SK-MEL-5 (cell line): Measurements from ENCODE around the gene SPTLC3. TPM values are rescaled to one million over a fixed set of nuclear protein-coding genes. Genes with fewer than 3 reads are reported as not detected.
A peak's percentile ranks its signal among the peaks of the same experiment; 100 is the strongest.

Experiments
- DNase-seq: peaks from one replicate; pipeline ENCODE4 v3.0.0-alpha.2; 2016; ENCODE audit warnings: low read depth, low spot score
- in situ Hi-C: cut with HindIII; loops from 2 replicates; pipeline ENCODE4 v1.10.0; 2016; ENCODE audit warnings: low sequenced_read_pairs, high pct_unique_total_duplicates, low pct_unique_long_range_greater_than_20kb
- total RNA-seq: library from RNA; depleted of rRNA; stranded (reverse); fragments of >200 nt; shearing (Covaris generic); gene quantifications from 2 replicates; pipeline ENCODE4 v1.2.3, GENCODE V29; 2014

SPTLC3 gene
- total RNA-seq, 1 experiment from 2014 or later = 2.0 TPM

DNA sequence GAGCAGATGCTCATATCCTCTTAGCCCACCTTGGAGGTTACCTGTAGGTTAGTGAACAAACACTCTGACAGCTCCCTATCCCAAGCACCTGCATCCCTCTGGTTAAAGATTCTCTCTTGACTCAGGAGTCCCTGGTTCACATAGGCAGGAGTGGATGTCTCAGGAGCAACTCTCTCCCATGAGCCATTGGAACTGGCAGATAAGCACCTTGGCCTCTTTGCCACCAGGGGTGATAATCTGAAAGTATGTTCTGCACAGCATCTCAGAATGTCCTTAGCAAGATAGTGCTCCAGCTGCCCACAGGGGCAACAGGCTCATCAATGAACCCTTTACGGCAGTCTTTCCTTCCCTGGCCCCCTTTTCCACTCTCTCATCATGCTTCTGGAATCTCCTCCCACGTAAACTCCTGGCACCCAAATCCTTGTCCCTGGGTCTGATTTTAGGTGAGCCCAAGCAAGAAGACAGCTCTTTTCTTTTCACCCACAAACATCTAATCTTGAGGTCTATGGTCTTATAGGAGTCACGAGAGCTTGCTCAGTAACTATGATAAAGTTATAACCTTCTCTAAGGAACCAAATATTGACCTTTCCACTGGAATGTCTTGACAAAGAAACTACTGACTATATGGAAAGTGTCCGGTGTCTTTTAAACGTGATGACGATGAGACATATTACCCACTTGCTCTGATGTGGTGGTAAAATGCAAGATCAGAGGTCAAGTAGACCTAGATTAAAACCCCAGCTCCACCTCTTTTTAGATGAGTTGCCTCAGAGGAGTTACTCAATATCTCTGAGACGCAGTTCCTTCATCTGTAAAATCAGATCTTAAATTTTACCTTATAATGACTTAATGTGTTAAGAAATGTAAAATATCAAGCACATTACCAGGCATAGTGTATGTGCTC is 172.5 kb downstream of the SPTLC3 start:
- in situ Hi-C loops = no loop called here

DNA sequence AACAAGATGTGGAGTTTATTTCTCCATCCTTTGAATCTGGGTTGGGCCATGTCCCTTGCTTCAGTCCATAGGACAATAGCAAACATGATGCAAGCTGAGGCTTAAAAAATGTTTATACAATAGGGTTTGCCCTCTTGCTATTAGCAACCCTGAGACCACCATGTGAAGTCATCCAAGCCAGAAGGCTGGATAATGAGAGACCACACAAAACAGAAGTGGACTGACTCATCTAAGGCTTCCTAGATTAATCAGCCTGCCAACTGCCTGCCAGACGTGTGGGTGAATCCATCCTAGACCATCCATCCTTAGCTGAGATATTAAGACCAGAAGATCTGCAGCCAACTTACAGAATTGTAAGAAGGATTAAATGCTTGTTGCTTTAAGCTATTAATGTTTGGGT is 174.2 kb downstream of the SPTLC3 start:
- DNase-seq = no peak
- in situ Hi-C loops = no loop called here

More for the DNA sequence above, 172.5 kb downstream of the SPTLC3 start:
- no peak for DNase-seq

GRCh38 chr20:13186043-13186774 is 177.4 kb downstream of the SPTLC3 start:
- in situ Hi-C loops = no loop called here
- DNase-seq = no peak

DNA sequence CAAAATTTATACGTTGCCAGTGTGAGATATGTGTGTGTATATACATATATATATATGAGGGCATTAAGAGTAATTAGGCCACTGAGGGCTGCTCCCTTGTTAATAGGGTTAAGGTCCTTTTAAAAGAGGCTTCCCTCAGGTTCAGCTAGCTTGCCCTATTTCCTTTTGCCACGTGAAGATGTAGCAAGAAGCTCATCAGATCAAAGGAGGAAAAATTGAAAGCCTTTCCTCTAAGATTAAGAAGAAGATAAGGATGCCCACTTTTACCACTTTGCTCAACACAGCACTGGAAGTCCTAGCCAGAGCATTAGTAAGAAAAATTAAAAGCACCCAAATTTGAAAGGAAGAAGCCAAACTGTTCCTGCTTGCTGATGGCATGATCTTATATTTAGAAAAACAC is 179.1 kb downstream of the SPTLC3 start:
- in situ Hi-C loops = no loop called here
- DNase-seq = no peak

DNA sequence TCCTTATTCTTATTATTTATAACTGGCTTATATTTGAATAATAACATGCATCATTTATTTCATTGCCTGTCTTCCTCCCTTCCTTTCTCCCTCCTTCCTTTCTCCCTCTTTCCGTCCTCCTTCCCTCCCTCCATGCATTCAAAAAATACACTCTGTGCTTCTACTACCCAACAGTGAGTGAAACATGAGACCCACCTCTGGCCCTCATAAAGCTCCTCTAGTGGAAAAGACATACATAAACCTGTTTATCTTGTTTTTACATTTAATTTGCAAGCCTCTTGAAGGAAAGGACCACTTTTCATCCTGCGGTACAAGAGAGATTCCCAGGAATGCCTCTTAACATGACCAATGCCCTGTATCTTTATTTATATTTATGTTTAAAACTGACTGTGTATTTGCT is 190.5 kb downstream of the SPTLC3 start:
- in situ Hi-C loops = no loop called here
- DNase-seq = no peak

GRCh38 chr20:13200767-13201500 is 192.2 kb downstream of the SPTLC3 start:
- no peak for DNase-seq
- in situ Hi-C loops = no loop called here

DNA sequence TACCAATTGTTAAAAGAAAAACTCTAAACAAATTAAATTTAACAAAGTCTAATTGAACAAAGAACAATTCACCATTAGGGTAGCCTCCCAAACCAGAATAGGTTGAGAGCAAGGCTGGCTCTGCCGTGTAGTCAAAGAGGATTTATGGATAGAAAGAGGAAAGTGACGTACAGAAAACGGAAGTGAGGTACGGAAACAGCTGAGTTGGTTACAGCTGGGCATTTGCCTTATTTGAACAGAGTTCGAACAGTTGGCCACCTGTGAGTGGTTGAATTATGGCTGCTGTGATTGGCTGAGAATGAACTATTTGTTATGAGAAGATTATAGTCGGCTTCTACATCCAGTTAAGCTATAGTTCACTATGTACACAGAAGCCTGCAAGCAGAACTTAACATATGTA is 193.8 kb downstream of the SPTLC3 start:
- in situ Hi-C loops = no loop called here
- no peak for DNase-seq

GRCh38 chr20:13205425-13205824 is 196.7 kb downstream of the SPTLC3 start:
- peak; percentile 72 for DNase-seq
- in situ Hi-C loops = no loop called here

- in situ Hi-C loops = no loop called here
- no peak for DNase-seq
These were observed 197.2 kb downstream of the SPTLC3 start for GRCh38 chr20:13205848-13206434.

- in situ Hi-C loops = no loop called here
- DNase-seq = no peak
These were observed 198.2 kb downstream of the SPTLC3 start for GRCh38 chr20:13207016-13207415.

- in situ Hi-C loops = no loop called here
- no peak for DNase-seq
These were observed 203.3 kb downstream of the SPTLC3 start for GRCh38 chr20:13211956-13212618.

DNA sequence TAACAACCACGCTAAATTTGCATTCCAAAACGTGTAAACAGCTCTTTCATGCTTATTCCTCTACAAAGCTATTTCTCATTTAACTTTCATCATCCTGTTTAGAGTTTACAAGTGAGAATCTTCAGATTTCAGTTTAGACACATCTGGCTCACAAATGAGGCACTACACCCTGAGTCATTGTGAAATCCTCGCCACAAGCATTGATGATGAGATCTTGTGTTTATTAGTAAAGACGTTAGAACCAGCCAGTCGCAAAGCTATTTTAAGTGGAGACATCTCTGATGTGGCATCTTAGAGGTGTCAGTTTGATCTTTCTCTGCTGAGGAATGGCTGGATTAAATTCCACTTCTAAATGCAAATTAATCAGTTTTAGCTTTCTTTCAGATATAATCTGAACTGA is 204.0 kb downstream of the SPTLC3 start:
- no peak for DNase-seq
- in situ Hi-C loops = no loop called here

DNA sequence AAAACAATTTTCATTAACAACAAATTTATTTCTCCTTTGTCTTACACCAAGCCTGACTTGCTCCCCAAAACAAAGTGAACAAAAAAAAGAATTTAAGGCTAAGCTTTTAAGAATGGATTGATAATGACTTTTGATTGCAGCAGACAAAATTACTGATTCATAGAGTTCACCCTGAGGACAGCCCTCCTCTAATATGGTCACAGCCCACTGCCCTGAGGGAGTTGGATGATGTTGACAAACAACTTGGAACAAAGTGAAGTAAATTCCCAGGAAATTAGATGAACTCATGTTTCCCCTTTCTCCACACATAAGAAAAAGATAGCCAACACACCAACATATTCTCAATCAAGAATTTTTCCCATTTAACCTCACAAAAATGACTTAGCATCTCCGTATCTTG is 204.6 kb downstream of the SPTLC3 start:
- in situ Hi-C loops = no loop called here
- DNase-seq = no peak

- in situ Hi-C loops = no loop called here
These were observed 207.8 kb downstream of the SPTLC3 start for GRCh38 chr20:13216533-13216932.

More at GRCh38 chr20:13216533-13216932, 207.8 kb downstream of the SPTLC3 start:
- no peak for DNase-seq
